GM18508 (cell line): ENCODE data around the gene RFX8.

ENCODE experiments used
- ATAC-seq: cut with Tn5 transposase; IDR thresholded peaks from one replicate; pipeline ENCODE4 v1.9.1; 2021; ENCODE audit warnings: moderate number of reproducible peaks; ENCODE audit not compliant: insufficient read depth, unreplicated experiment

The RFX8 gene

GRCh38 chr2:101418460-101419095, 56.3 kb downstream of the RFX8 start:
- ATAC-seq = no peak

GRCh38 chr2:101416609-101417008, 58.3 kb downstream of the RFX8 start:
- ATAC-seq = no peak

- no peak for ATAC-seq
Measured at GRCh38 chr2:101415884-101416283, 59.0 kb downstream of the RFX8 start.

- ATAC-seq = no peak
Measured at GRCh38 chr2:101415220-101415619, 59.7 kb downstream of the RFX8 start.

GRCh38 chr2:101412092-101412694, 62.7 kb downstream of the RFX8 start:
- ATAC-seq = no peak

- no peak for ATAC-seq
Measured at GRCh38 chr2:101410746-101411145, 64.2 kb downstream of the RFX8 start.

GRCh38 chr2:101410114-101410513, 64.8 kb downstream of the RFX8 start:
- no peak for ATAC-seq

- ATAC-seq = no peak
Measured at GRCh38 chr2:101409699-101410098, 65.2 kb downstream of the RFX8 start.

GRCh38 chr2:101408925-101409324, 66.0 kb downstream of the RFX8 start:
- no peak for ATAC-seq

- ATAC-seq = no peak
Measured at GRCh38 chr2:101405351-101405899, 69.5 kb downstream of the RFX8 start.

GRCh38 chr2:101403745-101404144, 71.2 kb downstream of the RFX8 start:
- no peak for ATAC-seq

- no peak for ATAC-seq
Measured at GRCh38 chr2:101402630-101403029, 72.3 kb downstream of the RFX8 start.

GRCh38 chr2:101401906-101402305, 73.0 kb downstream of the RFX8 start:
- no peak for ATAC-seq

- no peak for ATAC-seq
Measured at GRCh38 chr2:101401326-101401665, 73.6 kb downstream of the RFX8 start.

GRCh38 chr2:101400506-101401325, 74.2 kb downstream of the RFX8 start:
- ATAC-seq = no peak

GRCh38 chr2:101400048-101400447, 74.9 kb downstream of the RFX8 start:
- no peak for ATAC-seq

GRCh38 chr2:101399021-101399799, 75.7 kb downstream of the RFX8 start:
- no peak for ATAC-seq

- no peak for ATAC-seq
Measured at GRCh38 chr2:101398116-101398821, 76.6 kb downstream of the RFX8 start.

GRCh38 chr2:101396316-101396717, 78.6 kb downstream of the RFX8 start:
- no peak for ATAC-seq
